T-helper 17 cell (primary cell): ENCODE measurements around the gene TMEM151B. TPM values are rescaled to one million over a fixed set of nuclear protein-coding genes. Genes with fewer than 3 reads are reported as not detected.
A peak's percentile ranks its signal among the peaks of the same experiment; 100 is the strongest.

Experiments used
- ATAC-seq: fragments of 150-1000 bp; cut with Tn5 transposase; 2 replicates; pipeline ENCODE4 v1.10.0; 2021; ENCODE audit warnings: mild to moderate bottlenecking, moderate library complexity
- DNase-seq, 3 donors: peaks; one replicate each; pipeline versions ENCODE4 v3.0.0 to v3.0.0-alpha.2; 2020 to 2021
- H3K9me3 ChIP-seq: one replicate; pipeline ENCODE4 v1.7.0; 2013; ENCODE audit warnings: low read length, mild to moderate bottlenecking; ENCODE audit not compliant: control insufficient read depth, poor library complexity, severe bottlenecking
- H3K27ac Mint-ChIP-seq: one replicate; pipeline ENCODE4 v1.8.0; 2022; ENCODE audit warnings: mild to moderate bottlenecking, moderate library complexity, mixed read lengths
- H3K27me3 Mint-ChIP-seq: one replicate; pipeline ENCODE4 v1.8.0; 2022; ENCODE audit warnings: mixed read lengths
- H3K36me3 Mint-ChIP-seq: one replicate; pipeline ENCODE4 v1.8.0; 2022; ENCODE audit warnings: low read depth, mixed read lengths
- H3K4me1 Mint-ChIP-seq: one replicate; pipeline ENCODE4 v1.8.0; 2022; ENCODE audit warnings: mild to moderate bottlenecking, mixed read lengths
- H3K4me3 Mint-ChIP-seq: one replicate; pipeline ENCODE4 v1.8.0; 2022; ENCODE audit warnings: mild to moderate bottlenecking, moderate library complexity, mixed read lengths
- total RNA-seq, 4 donors: library from RNA in 2 of 4; stranded (reverse) in 2 of 4; gene quantifications; one replicate each; pipeline ENCODE4 v1.2.3 and lab custom pipeline; 2022 to 2026

Gene TMEM151B
- total RNA-seq, 2 donors from 2014 or later, result not detected

- no peak for ATAC-seq
- H3K27me3 Mint-ChIP-seq, result peaks cover 67% of the 10 kb centered on the region
These were observed 6.7 kb downstream of the TMEM151B start for GRCh38 chr6:44276667-44277640.

GRCh38 chr6:44277763-44278162 lies 7.5 kb downstream of the TMEM151B start:
- peaks cover 59% of the 10 kb centered on the region for H3K27me3 Mint-ChIP-seq
- H3K4me1 Mint-ChIP-seq, result peaks cover 3% of the 10 kb centered on the region
- peak overlapping the region; percentile 59 for H3K4me3 Mint-ChIP-seq
- peaks cover 13% of the 10 kb centered on the region for H3K36me3 Mint-ChIP-seq
- ATAC-seq, result no peak
- no peaks in the 10 kb centered on the region for H3K9me3 ChIP-seq
- no peak for DNase-seq
- H3K27ac Mint-ChIP-seq, result no peak overlapping the region

More at GRCh38 chr6:44276667-44277640, 6.7 kb downstream of the TMEM151B start:
- H3K27ac Mint-ChIP-seq, result no peak overlapping the region
- H3K36me3 Mint-ChIP-seq, result peaks cover 15% of the 10 kb centered on the region
- peak overlapping the region; percentile 70 for H3K4me3 Mint-ChIP-seq
- H3K4me1 Mint-ChIP-seq, result peaks cover 3% of the 10 kb centered on the region
- H3K9me3 ChIP-seq, result no peaks in the 10 kb centered on the region
- DNase-seq, result no peak

GRCh38 chr6:44278315-44278714 lies 8.1 kb downstream of the TMEM151B start:
- DNase-seq (no peak), ATAC-seq (no peak)
- peaks cover 58% of the 10 kb centered on the region for H3K27me3 Mint-ChIP-seq
- no peaks in the 10 kb centered on the region for H3K9me3 ChIP-seq
- no peak overlapping the region for H3K27ac Mint-ChIP-seq
- H3K4me3 Mint-ChIP-seq, result no peak overlapping the region
- peaks cover 11% of the 10 kb centered on the region for H3K36me3 Mint-ChIP-seq
- peaks cover 3% of the 10 kb centered on the region for H3K4me1 Mint-ChIP-seq

- H3K36me3 Mint-ChIP-seq, result peaks cover 11% of the 10 kb centered on the region
- no peak for DNase-seq
- no peak overlapping the region for H3K27ac Mint-ChIP-seq
- ATAC-seq, result no peak
- no peak overlapping the region for H3K4me3 Mint-ChIP-seq
- H3K27me3 Mint-ChIP-seq, result peaks cover 60% of the 10 kb centered on the region
- H3K4me1 Mint-ChIP-seq, result peaks cover 3% of the 10 kb centered on the region
- H3K9me3 ChIP-seq, result no peaks in the 10 kb centered on the region
These were observed 8.8 kb downstream of the TMEM151B start for GRCh38 chr6:44278774-44279697.

GRCh38 chr6:44284121-44284520 lies 13.9 kb downstream of the TMEM151B start:
- H3K27me3 Mint-ChIP-seq, result peaks cover 70% of the 10 kb centered on the region
- H3K4me1 Mint-ChIP-seq, result peaks cover 8% of the 10 kb centered on the region

GRCh38 chr6:44284867-44285266 lies 14.6 kb downstream of the TMEM151B start:
- H3K36me3 Mint-ChIP-seq, result peaks cover 22% of the 10 kb centered on the region
- no peak overlapping the region for H3K27ac Mint-ChIP-seq
- peaks cover 8% of the 10 kb centered on the region for H3K4me1 Mint-ChIP-seq
- no peaks in the 10 kb centered on the region for H3K9me3 ChIP-seq
- DNase-seq (no peak), ATAC-seq (no peak)
- H3K4me3 Mint-ChIP-seq, result no peak overlapping the region
- peaks cover 69% of the 10 kb centered on the region for H3K27me3 Mint-ChIP-seq

More at GRCh38 chr6:44284121-44284520, 13.9 kb downstream of the TMEM151B start:
- H3K4me3 Mint-ChIP-seq, result no peak overlapping the region
- no peak for DNase-seq
- no peaks in the 10 kb centered on the region for H3K9me3 ChIP-seq
- no peak for ATAC-seq
- peaks cover 22% of the 10 kb centered on the region for H3K36me3 Mint-ChIP-seq
- H3K27ac Mint-ChIP-seq, result no peak overlapping the region

GRCh38 chr6:44285552-44286284 lies 15.5 kb downstream of the TMEM151B start:
- Mint-ChIP-seq H3K4me3 (peak overlapping the region; percentile 36), H3K36me3 (peaks cover 22% of the 10 kb centered on the region), H3K27ac (no peak overlapping the region), H3K4me1 (peaks cover 8% of the 10 kb centered on the region), H3K27me3 (peaks cover 69% of the 10 kb centered on the region)
- DNase-seq (no peak), ATAC-seq (no peak)
- no peaks in the 10 kb centered on the region for H3K9me3 ChIP-seq

GRCh38 chr6:44286285-44286565 lies 16.0 kb downstream of the TMEM151B start:
- H3K27me3 Mint-ChIP-seq, result peaks cover 74% of the 10 kb centered on the region
- peaks cover 8% of the 10 kb centered on the region for H3K4me1 Mint-ChIP-seq
- DNase-seq, result no peak
- ATAC-seq, result no peak
- H3K27ac Mint-ChIP-seq, result no peak overlapping the region
- peaks cover 22% of the 10 kb centered on the region for H3K36me3 Mint-ChIP-seq
- no peaks in the 10 kb centered on the region for H3K9me3 ChIP-seq
- peak overlapping the region; percentile 36 for H3K4me3 Mint-ChIP-seq

GRCh38 chr6:44286747-44287146 lies 16.5 kb downstream of the TMEM151B start:
- ATAC-seq (no peak), DNase-seq (no peak)
- Mint-ChIP-seq H3K4me1 (peaks cover 8% of the 10 kb centered on the region), H3K4me3 (peak overlapping the region; percentile 36), H3K36me3 (peaks cover 22% of the 10 kb centered on the region), H3K27me3 (peaks cover 79% of the 10 kb centered on the region), H3K27ac (no peak overlapping the region)
- H3K9me3 ChIP-seq, result no peaks in the 10 kb centered on the region

GRCh38 chr6:44289726-44290260 lies 19.5 kb downstream of the TMEM151B start:
- Mint-ChIP-seq H3K4me1 (peaks cover 2% of the 10 kb centered on the region), H3K27me3 (peaks cover 84% of the 10 kb centered on the region), H3K27ac (no peak overlapping the region), H3K4me3 (no peak overlapping the region), H3K36me3 (peaks cover 13% of the 10 kb centered on the region)
- H3K9me3 ChIP-seq, result no peaks in the 10 kb centered on the region
- ATAC-seq (no peak), DNase-seq (no peak)

- Mint-ChIP-seq H3K4me1 (peaks cover 4% of the 10 kb centered on the region), H3K27me3 (peaks cover 83% of the 10 kb centered on the region), H3K27ac (no peak overlapping the region), H3K36me3 (peaks cover 8% of the 10 kb centered on the region), H3K4me3 (peak overlapping the region; percentile 19)
- ATAC-seq (no peak), DNase-seq (no peak)
- H3K9me3 ChIP-seq, result no peaks in the 10 kb centered on the region
These were observed 21.6 kb downstream of the TMEM151B start for GRCh38 chr6:44291841-44292240.

GRCh38 chr6:44292661-44293365 lies 22.6 kb downstream of the TMEM151B start:
- ATAC-seq (no peak), DNase-seq (no peak)
- Mint-ChIP-seq H3K4me1 (peaks cover 10% of the 10 kb centered on the region), H3K27me3 (peaks cover 78% of the 10 kb centered on the region), H3K4me3 (no peak overlapping the region), H3K27ac (no peak overlapping the region), H3K36me3 (peaks cover 2% of the 10 kb centered on the region)
- H3K9me3 ChIP-seq, result no peaks in the 10 kb centered on the region
